A673 (cell line): ENCODE results near the gene SH3RF3. TPM values are rescaled to one million over a fixed set of nuclear protein-coding genes. Genes with fewer than 3 reads are reported as not detected.

Source experiments
- BruUV-seq: library from RNA; stranded (reverse); fragments of 400-500 nt; replicated peaks from 2 replicates; lab custom pipeline; 2021; lab: Mats Ljungman, UMichigan
- CTCF ChIA-PET: fragments of 300-600 bp; sonication (Branson Sonifier 250); formaldehyde crosslinking; loops from one replicate; lab custom pipeline; 2022; ENCODE audit warnings: antibody characterized with exemption; lab: Charles Lee
- POLR2A ChIA-PET: fragments of 300-600 bp; sonication (Branson Sonifier 250); formaldehyde crosslinking; loops from one replicate; lab custom pipeline; 2022; ENCODE audit warnings: antibody characterized with exemption; ENCODE audit not compliant: low non-redundant PET; lab: Charles Lee
- DNase-seq: peaks from one replicate; pipeline ENCODE4 v3.0.0-alpha.2; 2015; ENCODE audit warnings: low spot score
- H3K27ac ChIP-seq: fragments of 200-600 bp; sonication (generic); 2 replicates; pipeline ENCODE4 v1.5.1; 2016; ENCODE audit warnings: mixed run types, low read depth, mild to moderate bottlenecking, mixed read lengths, antibody characterized with exemption, low read length; ENCODE audit not compliant: poor library complexity, severe bottlenecking
- H3K27me3 ChIP-seq: fragments of 200-600 bp; sonication (generic); replicated peaks from 2 replicates; pipeline ENCODE4 v1.6.1; 2017; ENCODE audit warnings: mixed run types, low read depth, mild to moderate bottlenecking, mixed read lengths, antibody characterized with exemption, low read length; ENCODE audit not compliant: insufficient read depth, poor library complexity
- H3K36me3 ChIP-seq: fragments of 200-600 bp; sonication (generic); 2 replicates; pipeline ENCODE4 v1.6.1; 2016; ENCODE audit warnings: mixed run types, mild to moderate bottlenecking, mixed read lengths, antibody characterized with exemption, low read length; ENCODE audit not compliant: insufficient read depth, poor library complexity, severe bottlenecking
- H3K4me1 ChIP-seq: fragments of 200-600 bp; sonication (generic); 2 replicates; pipeline ENCODE4 v1.6.1; 2017; ENCODE audit warnings: mixed run types, mild to moderate bottlenecking, mixed read lengths, antibody characterized with exemption, low read length; ENCODE audit not compliant: insufficient read depth, poor library complexity, severe bottlenecking
- H3K4me3 ChIP-seq: fragments of 200-600 bp; sonication (generic); 2 replicates; pipeline ENCODE4 v1.5.1; 2016; ENCODE audit warnings: low read depth, mixed run types, mild to moderate bottlenecking, mixed read lengths, low read length; ENCODE audit not compliant: poor library complexity, severe bottlenecking
- H3K9me3 ChIP-seq: fragments of 200-600 bp; sonication (generic); 2 replicates; pipeline ENCODE4 v1.6.1; 2016; ENCODE audit warnings: mixed run types, low read depth, mild to moderate bottlenecking, mixed read lengths, antibody characterized with exemption, low read length; ENCODE audit not compliant: poor library complexity, severe bottlenecking
- CTCF ChIP-seq: fragments of 300-800, 200-600 bp; sonication (generic); conservative IDR thresholded peaks from 2 replicates; pipeline ENCODE4 v1.5.1; 2017; ENCODE audit warnings: low read depth, mild to moderate bottlenecking, antibody characterized with exemption, low read length, moderate library complexity, mixed read lengths
- EZH2 ChIP-seq: fragments of 200-600 bp; sonication (generic); IDR thresholded peaks from 2 replicates; pipeline ENCODE4 v1.6.1; 2017; ENCODE audit warnings: borderline replicate concordance, low read depth, mild to moderate bottlenecking, mixed read lengths, antibody characterized with exemption, low read length; ENCODE audit not compliant: poor library complexity, severe bottlenecking
- intact Hi-C: fragments of 100-400 bp; cut with micrococcal nuclease; formaldehyde crosslinking; loops from one replicate; pipeline ENCODE4 v1.10.0; 2022; ENCODE audit not compliant: unreplicated experiment
- total RNA-seq: library from RNA; stranded (reverse); gene quantifications from 2 replicates; pipeline ENCODE4 v1.2.3, GENCODE V29; 2021

SH3RF3 gene
- total RNA-seq, 1 experiment from 2014 or later = 0.15 TPM

DNA sequence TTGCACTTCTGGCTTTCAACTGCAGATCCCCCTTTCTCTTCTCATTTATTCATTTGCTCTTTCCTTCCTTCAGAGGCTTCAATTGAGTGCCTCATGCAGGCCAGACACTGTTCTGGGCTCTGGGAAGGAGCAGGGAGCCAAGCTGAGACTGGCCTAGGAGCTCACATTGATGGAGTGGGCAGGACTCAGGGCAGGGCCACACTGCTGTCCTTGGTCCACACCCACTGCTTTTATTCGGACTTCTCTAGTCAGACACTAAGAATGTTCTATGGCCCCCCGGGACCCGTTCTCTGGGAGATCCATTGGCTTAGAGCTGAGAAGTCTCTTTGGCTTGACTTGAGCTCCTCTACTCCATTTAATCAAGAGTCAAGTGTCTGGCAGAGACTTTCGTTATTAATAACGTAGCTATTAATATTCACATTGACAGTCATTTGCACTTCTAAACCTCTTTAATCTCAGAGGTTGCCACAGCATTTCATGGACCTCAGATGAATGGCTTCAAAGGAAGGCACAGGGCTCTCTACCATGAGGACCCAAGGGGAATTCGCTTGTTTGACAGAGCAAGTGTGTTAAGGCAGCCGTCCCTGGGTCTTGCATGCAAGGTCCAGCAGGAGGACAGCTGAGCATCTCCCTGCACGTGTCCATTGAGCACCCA, 20.1 kb downstream of the SH3RF3 start:
- Histone ChIP-seq H3K4me1 (no peaks in the 10 kb centered on the region), H3K27ac (no peak overlapping the region), H3K27me3 (peaks cover 7% of the 10 kb centered on the region), H3K4me3 (no peak overlapping the region), H3K36me3 (no peaks in the 10 kb centered on the region), H3K9me3 (no peaks in the 10 kb centered on the region)
- ChIA-PET CTCF (no interaction called here), POLR2A (no interaction called here)
- intact Hi-C loops = no loop called here
- BruUV-seq = no TSS peak
- TF ChIP-seq CTCF = no peak
- no peak for TF ChIP-seq EZH2
- no peak for DNase-seq

DNA sequence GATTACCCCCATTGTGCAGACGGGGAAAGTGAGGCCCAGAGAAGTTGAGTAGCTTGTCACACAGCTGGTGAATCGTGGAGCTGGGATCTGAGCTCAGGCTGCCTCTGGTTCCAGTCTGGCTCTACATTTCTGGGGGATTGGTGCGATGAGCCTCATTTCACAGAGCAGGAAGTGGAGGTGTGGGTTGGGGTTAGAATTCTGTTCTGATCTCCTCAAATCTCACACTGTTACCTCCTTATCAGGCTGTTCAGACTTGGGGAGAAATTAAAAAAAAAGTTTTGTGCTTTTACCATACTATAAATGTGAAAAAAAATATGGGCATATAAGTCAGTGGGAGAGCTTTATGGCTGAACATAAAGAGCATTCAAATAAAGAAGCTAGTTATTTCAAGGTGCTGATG, 21.6 kb downstream of the SH3RF3 start:
- Histone ChIP-seq H3K36me3 (no peaks in the 10 kb centered on the region), H3K4me1 (no peaks in the 10 kb centered on the region), H3K27me3 (peaks cover 7% of the 10 kb centered on the region), H3K9me3 (no peaks in the 10 kb centered on the region), H3K4me3 (no peak overlapping the region), H3K27ac (no peak overlapping the region)
- no peak for DNase-seq
- intact Hi-C loops = no loop called here
- CTCF ChIA-PET = no interaction called here
- POLR2A ChIA-PET = no interaction called here
- no peak for TF ChIP-seq CTCF
- no peak for TF ChIP-seq EZH2
- BruUV-seq = no TSS peak

DNA sequence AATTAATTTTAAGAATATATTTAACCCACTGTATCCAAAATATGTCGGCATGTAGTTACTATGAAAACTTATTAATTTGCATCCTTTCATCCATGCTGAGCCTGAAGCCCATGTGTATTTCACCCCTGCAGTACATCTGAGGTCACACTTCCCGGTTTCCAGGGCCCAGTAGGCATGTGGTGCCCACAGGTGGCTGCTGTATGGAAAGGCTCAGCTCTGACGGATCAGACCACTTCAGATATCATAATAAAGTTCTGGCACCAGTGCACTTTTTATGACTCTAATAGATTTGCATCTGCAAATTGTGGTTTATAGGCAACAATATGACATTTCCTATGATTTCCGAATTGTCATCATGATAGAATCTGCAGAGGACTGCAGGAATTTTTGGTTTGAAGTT, 22.5 kb downstream of the SH3RF3 start:
- Histone ChIP-seq H3K27me3 (peaks cover 7% of the 10 kb centered on the region), H3K4me1 (no peaks in the 10 kb centered on the region), H3K27ac (no peak overlapping the region), H3K4me3 (no peak overlapping the region), H3K36me3 (no peaks in the 10 kb centered on the region), H3K9me3 (no peaks in the 10 kb centered on the region)
- POLR2A ChIA-PET = no interaction called here
- DNase-seq = no peak
- intact Hi-C loops = no loop called here
- TF ChIP-seq EZH2 (no peak), CTCF (no peak)
- no TSS peak for BruUV-seq
- CTCF ChIA-PET = no interaction called here
